Measurements from ENCODE around the gene PPP1R27. TPM values are rescaled to one million over a fixed set of nuclear protein-coding genes. Genes with fewer than 3 reads are reported as not detected.

Gene PPP1R27
- polyA plus RNA-seq, 1 donor (not counting 4 experiments of a cell fraction or from before 2014, with no cell fraction given) = 0.12 TPM

DNA sequence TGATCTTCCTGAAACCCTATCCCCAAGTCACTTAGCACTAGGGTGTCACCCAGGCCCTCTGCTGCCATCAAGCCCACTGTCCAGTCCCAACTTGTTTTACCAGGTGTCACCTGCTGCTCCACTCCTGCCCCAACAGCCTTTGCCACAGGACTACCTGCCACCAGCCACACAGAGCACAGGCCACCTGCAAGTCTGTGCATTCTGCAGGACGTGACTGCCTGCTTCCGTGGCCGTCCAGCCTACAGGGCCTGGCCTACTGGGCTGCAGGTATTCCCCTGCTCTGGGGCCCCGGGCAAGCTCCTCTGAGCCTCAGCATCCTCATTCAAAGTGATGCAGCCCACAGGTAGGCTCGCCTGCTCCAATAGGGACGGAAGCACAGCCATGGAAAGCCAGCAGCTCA lies 5.0 kb downstream of the PPP1R27 start:
- no peaks in the 10 kb centered on the region for H3K27me3 ChIP-seq (ENCODE audit: control insufficient read depth, extremely low read depth, insufficient read depth, low read length)
- H3K27ac ChIP-seq (ENCODE audit: control insufficient read depth, insufficient read depth, low read length) = no peak overlapping the region
- H3K79me2 ChIP-seq (ENCODE audit: control insufficient read depth, insufficient read depth, low read length) = peaks cover 2% of the 10 kb centered on the region
- FAIRE-seq (no peak), DNase-seq (ENCODE audit: low read depth, low spot score) (no peak)
- no peak overlapping the region for H3K4me2 ChIP-seq (ENCODE audit: control insufficient read depth, extremely low read depth, insufficient read depth, low read depth, low read length)
- H3K36me3 ChIP-seq (ENCODE audit: control insufficient read depth in 2 of 2, extremely low read depth in 1 of 2, insufficient read depth in 2 of 2, low read length in 2 of 2) = no peaks in the 10 kb centered on the region
- dilution Hi-C loops (cut with MboI; ENCODE audit: extremely low pct_ligation_motif_present, low sequenced_read_pairs) = no loop called here
- H3K9me3 ChIP-seq (ENCODE audit: control insufficient read depth, low read depth, low read length) = no peaks in the 10 kb centered on the region
- H4K20me1 ChIP-seq (ENCODE audit: control insufficient read depth, extremely low read depth, insufficient read depth, low read length) = no peaks in the 10 kb centered on the region
- no peak overlapping the region for H3K4me3 ChIP-seq (ENCODE audit: control insufficient read depth in 2 of 3, extremely low read depth in 1 of 3, insufficient read depth in 2 of 3, low read depth in 1 of 3, low read length in 3 of 3)
- TF ChIP-seq, protein P1, sequence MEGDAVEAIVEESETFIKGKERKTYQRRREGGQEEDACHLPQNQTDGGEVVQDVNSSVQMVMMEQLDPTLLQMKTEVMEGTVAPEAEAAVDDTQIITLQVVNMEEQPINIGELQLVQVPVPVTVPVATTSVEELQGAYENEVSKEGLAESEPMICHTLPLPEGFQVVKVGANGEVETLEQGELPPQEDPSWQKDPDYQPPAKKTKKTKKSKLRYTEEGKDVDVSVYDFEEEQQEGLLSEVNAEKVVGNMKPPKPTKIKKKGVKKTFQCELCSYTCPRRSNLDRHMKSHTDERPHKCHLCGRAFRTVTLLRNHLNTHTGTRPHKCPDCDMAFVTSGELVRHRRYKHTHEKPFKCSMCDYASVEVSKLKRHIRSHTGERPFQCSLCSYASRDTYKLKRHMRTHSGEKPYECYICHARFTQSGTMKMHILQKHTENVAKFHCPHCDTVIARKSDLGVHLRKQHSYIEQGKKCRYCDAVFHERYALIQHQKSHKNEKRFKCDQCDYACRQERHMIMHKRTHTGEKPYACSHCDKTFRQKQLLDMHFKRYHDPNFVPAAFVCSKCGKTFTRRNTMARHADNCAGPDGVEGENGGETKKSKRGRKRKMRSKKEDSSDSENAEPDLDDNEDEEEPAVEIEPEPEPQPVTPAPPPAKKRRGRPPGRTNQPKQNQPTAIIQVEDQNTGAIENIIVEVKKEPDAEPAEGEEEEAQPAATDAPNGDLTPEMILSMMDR (optimal IDR thresholded peaks at IDR 0.05 in 1 of 3, IDR thresholded peaks at IDR 0.05 in 1 of 3, conservative IDR thresholded peaks at IDR 0.05 in 1 of 3; ENCODE audit: extremely low read depth in 1 of 3, insufficient read depth in 2 of 3, low read length in 3 of 3) = no peak
- TF ChIP-seq EZH2 (IDR thresholded peaks at IDR 0.05; ENCODE audit: low read length) = no peak
- no peaks in the 10 kb centered on the region for H3K9me1 ChIP-seq (ENCODE audit: control insufficient read depth, extremely low read depth, insufficient read depth, low read length)
- H3K4me1 ChIP-seq (ENCODE audit: control insufficient read depth, extremely low read depth, insufficient read depth, low read length) = peaks cover 21% of the 10 kb centered on the region
- no peak overlapping the region for H2AFZ ChIP-seq (ENCODE audit: control insufficient read depth, low read length)
- no peak overlapping the region for H3K9ac ChIP-seq (ENCODE audit: control insufficient read depth, extremely low read depth, insufficient read depth, low read length)

DNA sequence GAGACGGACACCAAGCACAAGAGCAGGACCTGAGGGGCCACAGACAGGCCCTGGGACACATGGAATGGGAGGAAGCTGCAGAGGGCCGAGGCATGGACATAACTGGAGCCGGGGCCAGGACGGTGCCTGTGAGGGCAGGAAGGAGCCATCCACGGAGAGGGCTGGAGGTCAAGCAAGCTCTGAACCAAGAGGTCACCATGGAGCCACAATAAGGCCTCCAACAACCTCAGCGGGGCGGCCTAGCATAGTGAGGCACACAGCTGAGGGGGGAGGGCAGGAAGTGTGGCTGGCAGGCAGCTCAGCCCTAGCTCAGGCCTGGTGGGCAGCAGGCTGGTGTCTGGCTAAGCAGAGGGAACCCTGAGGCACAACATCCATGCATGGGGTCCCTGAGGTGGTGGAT lies 6.2 kb downstream of the PPP1R27 start:
- Histone ChIP-seq H3K9me3 (ENCODE audit: control insufficient read depth, low read depth, low read length) (no peaks in the 10 kb centered on the region), H3K4me1 (ENCODE audit: control insufficient read depth, extremely low read depth, insufficient read depth, low read length) (peaks cover 18% of the 10 kb centered on the region), H3K9me1 (ENCODE audit: control insufficient read depth, extremely low read depth, insufficient read depth, low read length) (no peaks in the 10 kb centered on the region), H3K4me3 (ENCODE audit: control insufficient read depth in 2 of 3, extremely low read depth in 1 of 3, insufficient read depth in 2 of 3, low read depth in 1 of 3, low read length in 3 of 3) (no peak overlapping the region), H2AFZ (ENCODE audit: control insufficient read depth, low read length) (no peak overlapping the region), H4K20me1 (ENCODE audit: control insufficient read depth, extremely low read depth, insufficient read depth, low read length) (no peaks in the 10 kb centered on the region), H3K79me2 (ENCODE audit: control insufficient read depth, insufficient read depth, low read length) (peaks cover under 1% of the 10 kb centered on the region), H3K9ac (ENCODE audit: control insufficient read depth, extremely low read depth, insufficient read depth, low read length) (no peak overlapping the region), H3K27me3 (ENCODE audit: control insufficient read depth, extremely low read depth, insufficient read depth, low read length) (no peaks in the 10 kb centered on the region), H3K4me2 (ENCODE audit: control insufficient read depth, extremely low read depth, insufficient read depth, low read depth, low read length) (no peak overlapping the region), H3K36me3 (ENCODE audit: control insufficient read depth in 2 of 2, extremely low read depth in 1 of 2, insufficient read depth in 2 of 2, low read length in 2 of 2) (no peaks in the 10 kb centered on the region), H3K27ac (ENCODE audit: control insufficient read depth, insufficient read depth, low read length) (no peak overlapping the region)
- no peak for FAIRE-seq
- DNase-seq (ENCODE audit: low read depth, low spot score) = no peak
- no peak for TF ChIP-seq EZH2 (IDR thresholded peaks at IDR 0.05; ENCODE audit: low read length)
- TF ChIP-seq, protein P1 (optimal IDR thresholded peaks at IDR 0.05 in 1 of 3, IDR thresholded peaks at IDR 0.05 in 1 of 3, conservative IDR thresholded peaks at IDR 0.05 in 1 of 3; ENCODE audit: extremely low read depth in 1 of 3, insufficient read depth in 2 of 3, low read length in 3 of 3) = no peak
- dilution Hi-C loops (cut with MboI; ENCODE audit: extremely low pct_ligation_motif_present, low sequenced_read_pairs) = no loop called here

Data from keratinocyte (primary cell).